SU-DHL-6 (cell line): Measurements from ENCODE around the gene TANGO6.

Source experiments
- CTCF ChIP-seq: fragments of 200-600 bp; sonication (generic); IDR thresholded peaks from one replicate; pipeline ENCODE4 v1.5.1; 2017; ENCODE audit warnings: antibody characterized with exemption, mild to moderate bottlenecking, low read length, moderate library complexity; ENCODE audit not compliant: insufficient read depth, poor library complexity, severe bottlenecking
- EZH2phosphoT487 ChIP-seq: fragments of 200-600 bp; sonication (generic), shearing (Covaris generic); conservative IDR thresholded peaks from 2 replicates; pipeline ENCODE4 v1.6.1; 2018; ENCODE audit warnings: mild to moderate bottlenecking, antibody characterized with exemption, low read length, moderate library complexity, mixed read lengths

GRCh38 chr16:68917541-68917940 lies 74.2 kb downstream of the TANGO6 start:
- TF ChIP-seq CTCF (no peak), EZH2phosphoT487 (no peak)
